WERI-Rb-1 (cell line): ENCODE results near the gene GMDS.

Experiments
- DNase-seq: peaks from one replicate; pipeline ENCODE4 v3.0.0-alpha.2; 2020
- H3K27ac ChIP-seq: fragments of 250-450 bp; sonication (Bioruptor Pico); 2 replicates; pipeline ENCODE4 v1.5.1; 2020; ENCODE audit warnings: mild to moderate bottlenecking, moderate library complexity
- H3K27me3 ChIP-seq: fragments of 250-450 bp; sonication (Bioruptor Pico); 2 replicates; pipeline ENCODE4 v1.5.1; 2021; ENCODE audit warnings: mild to moderate bottlenecking, low read depth, moderate library complexity; ENCODE audit not compliant: insufficient read depth, severe bottlenecking
- H3K36me3 ChIP-seq: fragments of 250-450 bp; sonication (Bioruptor Pico); 2 replicates; pipeline ENCODE4 v1.5.1; 2020; ENCODE audit warnings: mild to moderate bottlenecking, moderate library complexity
- H3K4me3 ChIP-seq: 2 replicates; pipeline ENCODE4 v1.5.1; 2011; ENCODE audit warnings: low read depth, mild to moderate bottlenecking, control low read depth, low read length
- H3K9me3 ChIP-seq: fragments of 250-450 bp; sonication (Bioruptor Pico); 2 replicates; pipeline ENCODE4 v1.5.1; 2021; ENCODE audit warnings: mild to moderate bottlenecking, moderate library complexity; ENCODE audit not compliant: severe bottlenecking
- TF ChIP-seq, protein P1 (sequence below): IDR thresholded peaks from 2 replicates; pipeline ENCODE4 v1.5.1; 2011; ENCODE audit warnings: low read depth, mild to moderate bottlenecking, control low read depth, inconsistent platforms, low read length

The GMDS gene

GRCh38 chr6:2157441-2158127 lies 87.8 kb downstream of the GMDS start:
- H3K36me3 ChIP-seq = no peaks in the 10 kb centered on the region
- H3K9me3 ChIP-seq = no peaks in the 10 kb centered on the region
- H3K4me3 ChIP-seq = no peak overlapping the region
- TF ChIP-seq, protein P1, sequence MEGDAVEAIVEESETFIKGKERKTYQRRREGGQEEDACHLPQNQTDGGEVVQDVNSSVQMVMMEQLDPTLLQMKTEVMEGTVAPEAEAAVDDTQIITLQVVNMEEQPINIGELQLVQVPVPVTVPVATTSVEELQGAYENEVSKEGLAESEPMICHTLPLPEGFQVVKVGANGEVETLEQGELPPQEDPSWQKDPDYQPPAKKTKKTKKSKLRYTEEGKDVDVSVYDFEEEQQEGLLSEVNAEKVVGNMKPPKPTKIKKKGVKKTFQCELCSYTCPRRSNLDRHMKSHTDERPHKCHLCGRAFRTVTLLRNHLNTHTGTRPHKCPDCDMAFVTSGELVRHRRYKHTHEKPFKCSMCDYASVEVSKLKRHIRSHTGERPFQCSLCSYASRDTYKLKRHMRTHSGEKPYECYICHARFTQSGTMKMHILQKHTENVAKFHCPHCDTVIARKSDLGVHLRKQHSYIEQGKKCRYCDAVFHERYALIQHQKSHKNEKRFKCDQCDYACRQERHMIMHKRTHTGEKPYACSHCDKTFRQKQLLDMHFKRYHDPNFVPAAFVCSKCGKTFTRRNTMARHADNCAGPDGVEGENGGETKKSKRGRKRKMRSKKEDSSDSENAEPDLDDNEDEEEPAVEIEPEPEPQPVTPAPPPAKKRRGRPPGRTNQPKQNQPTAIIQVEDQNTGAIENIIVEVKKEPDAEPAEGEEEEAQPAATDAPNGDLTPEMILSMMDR = no peak
- DNase-seq = no peak
- no peaks in the 10 kb centered on the region for H3K27me3 ChIP-seq
- H3K27ac ChIP-seq = no peak overlapping the region

- Histone ChIP-seq H3K27me3 (no peaks in the 10 kb centered on the region), H3K36me3 (no peaks in the 10 kb centered on the region), H3K27ac (no peak overlapping the region), H3K4me3 (no peak overlapping the region), H3K9me3 (no peaks in the 10 kb centered on the region)
- TF ChIP-seq, protein P1 = no peak
- DNase-seq = no peak
Measured at GRCh38 chr6:2155206-2155605, 90.2 kb downstream of the GMDS start.

- no peaks in the 10 kb centered on the region for H3K9me3 ChIP-seq
- H3K36me3 ChIP-seq = no peaks in the 10 kb centered on the region
- TF ChIP-seq, protein P1 = no peak
- H3K27ac ChIP-seq = no peak overlapping the region
- H3K4me3 ChIP-seq = no peak overlapping the region
- H3K27me3 ChIP-seq = no peaks in the 10 kb centered on the region
- no peak for DNase-seq
Measured at GRCh38 chr6:2149361-2150006, 95.9 kb downstream of the GMDS start.

DNA sequence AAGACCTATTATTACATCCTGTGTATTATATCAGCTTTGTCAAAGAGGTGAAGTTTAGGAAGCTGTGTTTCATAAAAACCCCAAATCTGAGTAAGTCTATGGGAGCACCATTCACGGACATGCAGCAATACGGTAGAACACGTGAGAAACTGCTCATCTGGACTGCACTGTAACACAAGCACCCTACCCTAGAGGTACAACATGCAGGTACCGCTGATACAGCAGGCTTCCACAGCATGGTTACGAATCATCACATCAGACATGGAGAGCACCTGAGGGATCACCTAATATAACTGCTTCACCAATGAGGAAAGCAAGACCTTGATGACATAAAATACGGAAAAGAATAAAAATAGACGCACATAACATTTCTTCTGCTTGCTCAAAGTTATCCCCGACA lies 96.7 kb downstream of the GMDS start:
- DNase-seq = no peak
- H3K27ac ChIP-seq = no peak overlapping the region
- no peaks in the 10 kb centered on the region for H3K36me3 ChIP-seq
- TF ChIP-seq, protein P1 = no peak
- H3K27me3 ChIP-seq = no peaks in the 10 kb centered on the region
- H3K4me3 ChIP-seq = no peak overlapping the region
- H3K9me3 ChIP-seq = no peaks in the 10 kb centered on the region

- no peak overlapping the region for H3K4me3 ChIP-seq
- H3K27me3 ChIP-seq = no peaks in the 10 kb centered on the region
- TF ChIP-seq, protein P1 = no peak
- H3K9me3 ChIP-seq = no peaks in the 10 kb centered on the region
- DNase-seq = no peak
- H3K36me3 ChIP-seq = no peaks in the 10 kb centered on the region
- H3K27ac ChIP-seq = no peak overlapping the region
Measured at GRCh38 chr6:2147766-2148448, 97.5 kb downstream of the GMDS start.
